ENCODE data around the gene PRUNE2.

PRUNE2 gene

GRCh38 chr9:76901801-76902200 lies 4.1 kb downstream of the PRUNE2 start:
- peak; percentile 19 for DNase-seq

- peak; percentile 18 for DNase-seq
Measured at GRCh38 chr9:76900884-76901440, 5.0 kb downstream of the PRUNE2 start.

GRCh38 chr9:76898786-76899185 lies 7.1 kb downstream of the PRUNE2 start:
- DNase-seq = no peak

GRCh38 chr9:76897804-76898525 lies 7.9 kb downstream of the PRUNE2 start:
- no peak for DNase-seq

GRCh38 chr9:76896035-76896434 lies 9.9 kb downstream of the PRUNE2 start:
- no peak for DNase-seq

GRCh38 chr9:76895186-76895585 lies 10.7 kb downstream of the PRUNE2 start:
- peak; percentile 44 for DNase-seq

GRCh38 chr9:76894198-76894597 lies 11.7 kb downstream of the PRUNE2 start:
- no peak for DNase-seq

DNA sequence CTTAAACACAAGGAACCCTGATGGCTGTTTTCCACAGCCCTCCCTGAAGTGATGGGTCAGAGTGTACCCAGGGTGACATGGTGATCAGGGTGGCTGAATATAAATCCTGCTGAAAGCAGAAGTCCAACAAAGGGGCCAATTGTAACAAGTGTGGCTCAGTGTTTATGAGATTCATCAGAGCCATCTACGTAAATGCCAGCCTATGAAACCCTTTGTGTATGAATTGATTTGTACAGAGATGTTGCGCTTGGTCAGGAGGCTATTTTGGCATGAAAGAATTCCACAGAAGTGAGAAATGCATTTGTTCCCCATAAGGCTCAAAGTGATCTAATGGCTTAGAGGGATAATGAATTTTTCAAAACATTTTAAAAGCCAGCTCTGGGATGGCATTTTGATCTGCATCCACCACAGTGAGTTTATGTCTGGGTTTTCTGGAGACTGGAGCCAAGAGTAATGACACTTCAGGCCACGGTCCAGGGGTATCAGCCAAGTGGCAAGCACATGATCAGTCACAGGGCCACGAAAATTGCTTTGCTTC lies 12.4 kb downstream of the PRUNE2 start:
- no peak for DNase-seq

DNA sequence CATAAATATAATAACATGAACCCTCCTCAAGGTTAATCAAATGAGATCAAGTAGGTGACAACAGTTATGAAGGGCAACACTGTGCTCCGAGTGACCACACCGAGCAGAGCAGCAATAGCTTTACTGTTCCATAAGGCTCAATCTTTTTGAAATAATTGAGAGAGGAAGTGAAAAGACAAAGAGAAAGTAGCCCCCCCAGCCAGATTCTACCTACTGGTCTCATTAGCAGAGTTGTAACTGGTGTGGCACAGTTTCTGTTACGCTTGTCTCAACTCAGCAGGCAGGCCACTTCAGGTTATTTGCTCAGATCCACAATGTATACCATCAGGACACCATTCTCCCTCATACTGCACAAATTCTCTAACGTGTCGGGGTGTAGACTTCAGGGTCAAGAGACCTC lies 14.0 kb downstream of the PRUNE2 start:
- no peak for DNase-seq

DNA sequence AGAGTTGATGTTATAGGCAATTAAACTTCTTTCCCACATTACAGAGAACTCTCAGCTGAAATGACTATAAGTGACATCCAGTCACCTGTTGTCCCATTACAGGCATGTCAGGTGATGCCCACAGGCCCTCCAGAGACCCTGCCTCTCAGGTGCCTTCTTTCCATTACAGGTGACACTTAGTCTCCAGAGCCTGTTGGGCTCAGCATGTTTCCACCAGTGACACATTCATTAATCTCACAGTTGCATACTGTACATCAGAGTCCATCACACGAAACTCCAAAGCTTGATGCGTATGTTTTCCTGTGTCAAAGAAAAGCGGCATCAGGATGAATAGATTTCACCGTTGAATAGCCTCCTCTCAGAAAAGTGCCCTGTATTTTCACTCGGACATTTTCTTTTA lies 14.6 kb downstream of the PRUNE2 start:
- DNase-seq = no peak

- no peak for DNase-seq
Measured at GRCh38 chr9:76887951-76888350, 18.0 kb downstream of the PRUNE2 start.

- no peak for DNase-seq
Measured at GRCh38 chr9:76887003-76887821, 18.7 kb downstream of the PRUNE2 start.

GRCh38 chr9:76886318-76886717 lies 19.6 kb downstream of the PRUNE2 start:
- no peak for DNase-seq

GRCh38 chr9:76884823-76885222 lies 21.1 kb downstream of the PRUNE2 start:
- DNase-seq = no peak

- no peak for DNase-seq
Measured at GRCh38 chr9:76883341-76883855, 22.5 kb downstream of the PRUNE2 start.

DNA sequence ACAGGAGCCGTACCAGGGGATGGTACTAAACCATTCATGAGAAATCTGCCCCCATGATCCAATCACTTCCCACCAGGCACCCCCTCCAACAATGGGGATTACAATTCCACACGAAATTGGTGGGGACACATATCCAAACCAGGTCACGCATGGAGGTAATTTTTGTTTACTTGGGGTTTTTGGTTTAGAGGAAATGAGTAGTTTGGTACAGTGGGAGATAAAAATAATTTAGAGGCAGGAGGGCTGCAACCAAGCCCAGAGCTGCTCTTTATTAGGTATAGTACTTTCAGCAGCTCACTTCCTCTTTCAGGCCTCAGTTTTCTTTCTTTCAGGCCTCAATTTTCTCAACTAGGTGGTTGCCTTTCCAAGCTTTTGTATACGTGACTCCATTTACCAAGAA lies 23.2 kb downstream of the PRUNE2 start:
- DNase-seq = no peak

DNA sequence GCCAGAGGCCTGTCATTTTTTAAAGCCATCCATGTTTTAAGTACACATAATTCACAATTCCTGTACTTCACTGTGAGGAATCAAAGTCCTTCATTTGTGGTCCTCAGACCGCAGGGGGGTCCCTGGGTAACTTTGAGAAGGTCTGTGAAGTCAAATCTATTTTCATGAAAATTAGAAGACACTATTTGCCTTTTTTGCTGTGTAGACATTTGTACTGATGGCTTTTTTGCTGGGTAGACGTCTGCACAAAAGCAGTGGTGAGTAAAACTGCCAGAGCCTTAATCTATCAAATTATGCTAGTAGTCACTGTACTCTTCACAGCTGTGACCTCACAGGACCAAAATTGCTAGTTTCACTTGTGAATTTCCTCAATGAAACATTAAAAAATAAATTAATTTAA lies 25.7 kb downstream of the PRUNE2 start:
- DNase-seq = no peak

GRCh38 chr9:76878933-76879332 lies 27.0 kb downstream of the PRUNE2 start:
- DNase-seq = no peak

DNA sequence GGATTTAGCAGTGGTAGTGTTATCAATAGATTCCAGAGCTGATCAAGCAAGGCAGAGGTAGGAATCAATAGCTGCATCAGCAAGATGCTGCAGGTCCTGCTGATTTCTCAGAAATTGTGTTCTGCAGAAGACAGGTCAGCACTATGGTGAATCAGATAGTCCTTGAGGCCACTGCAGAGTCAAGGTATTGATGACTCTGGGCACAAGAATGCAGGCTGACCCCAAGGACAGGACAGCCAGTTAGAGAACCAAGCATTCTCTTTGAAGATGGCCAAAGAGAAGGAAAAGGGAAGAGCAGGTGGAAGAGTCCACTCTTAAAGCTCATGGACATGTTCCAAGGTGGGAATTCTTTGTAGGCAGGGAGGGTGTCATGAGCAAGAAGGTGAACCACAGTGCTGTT lies 28.0 kb downstream of the PRUNE2 start:
- peak; percentile 47 for DNase-seq

- peak; percentile 45 for DNase-seq
Measured at GRCh38 chr9:76876098-76876497, 29.8 kb downstream of the PRUNE2 start.

DNA sequence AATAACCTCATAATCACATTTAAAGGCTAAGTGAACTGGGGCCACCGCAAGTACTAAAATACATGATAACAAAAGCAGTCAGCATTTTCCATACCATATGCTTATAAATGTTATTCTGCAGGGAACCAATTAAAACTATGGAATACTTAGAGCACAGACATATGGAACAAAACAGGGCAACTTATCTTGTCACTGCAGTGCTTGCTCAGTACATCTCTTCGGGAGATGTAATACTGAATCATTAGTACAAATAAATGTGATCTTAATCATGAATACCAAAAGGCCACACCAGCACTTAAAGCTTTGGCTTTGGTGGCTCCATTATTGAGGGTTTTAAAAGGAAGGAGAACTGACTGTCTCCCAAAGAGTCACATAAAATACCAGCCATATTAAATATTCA lies 32.1 kb downstream of the PRUNE2 start:
- peak; percentile 55 for DNase-seq

DNA sequence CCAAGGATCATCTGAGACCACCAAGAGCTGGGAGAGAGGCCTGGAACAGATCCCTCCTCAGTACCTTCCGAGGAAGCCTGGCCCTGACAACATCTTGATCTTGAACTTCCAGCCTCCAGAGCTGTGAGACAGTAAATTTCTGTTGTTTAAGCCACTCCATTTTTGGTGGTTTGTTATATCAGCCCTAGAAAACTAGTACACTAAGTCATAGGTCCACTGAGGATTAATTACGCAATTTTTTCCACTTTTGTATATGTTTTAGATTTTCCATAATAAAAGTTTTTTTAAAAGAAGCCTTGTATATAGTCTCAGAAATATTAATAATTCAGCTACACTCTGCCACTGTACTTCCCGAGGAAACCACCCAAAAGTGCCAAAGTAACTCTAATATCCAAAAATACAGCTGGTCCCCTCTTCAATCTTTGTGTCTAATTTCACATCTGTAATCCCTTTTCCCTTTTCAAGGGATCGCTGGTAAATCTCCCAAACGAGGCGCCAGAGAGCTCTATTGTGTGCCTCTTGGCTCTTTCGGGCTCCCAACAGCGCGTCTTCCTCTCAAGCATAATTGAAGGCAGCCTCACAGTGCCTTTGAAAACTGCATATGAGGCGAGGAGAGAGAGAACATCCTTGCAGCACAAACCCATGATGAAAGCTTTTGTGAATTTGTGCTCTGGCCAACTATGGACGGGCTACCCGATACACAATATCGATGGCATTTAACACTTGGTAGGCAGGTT lies 32.7 kb downstream of the PRUNE2 start:
- DNase-seq = peak; percentile 58

DNA sequence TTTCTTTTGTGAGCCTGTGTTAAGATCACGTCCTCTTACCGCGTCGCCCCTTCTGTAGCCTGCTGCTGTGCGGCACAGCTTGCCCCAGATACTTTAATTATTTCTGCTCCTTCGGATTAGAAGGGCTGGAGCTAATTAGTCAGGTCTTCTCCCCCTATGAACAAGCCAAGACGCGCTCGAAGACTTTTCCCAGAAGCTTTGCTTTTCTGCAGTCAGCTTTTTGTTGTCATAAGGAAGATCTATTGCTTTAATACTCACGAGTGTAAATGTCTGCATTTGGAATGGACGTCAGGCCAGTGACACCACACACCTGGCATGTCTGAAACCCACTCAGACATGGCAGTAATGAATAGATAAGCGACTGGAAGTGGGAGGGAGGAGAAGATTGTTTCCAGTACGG lies 37.0 kb downstream of the PRUNE2 start:
- DNase-seq = peak; percentile 15
